ENCODE measurements around the gene RASAL2. TPM values are rescaled to one million over a fixed set of nuclear protein-coding genes. Genes with fewer than 3 reads are reported as not detected.
A peak's percentile ranks its signal among the peaks of the same experiment; 100 is the strongest.

Gene RASAL2
- total RNA-seq, 4 donors from 2014 or later = 17.9 to 27.3 (median 23.5) TPM

DNA sequence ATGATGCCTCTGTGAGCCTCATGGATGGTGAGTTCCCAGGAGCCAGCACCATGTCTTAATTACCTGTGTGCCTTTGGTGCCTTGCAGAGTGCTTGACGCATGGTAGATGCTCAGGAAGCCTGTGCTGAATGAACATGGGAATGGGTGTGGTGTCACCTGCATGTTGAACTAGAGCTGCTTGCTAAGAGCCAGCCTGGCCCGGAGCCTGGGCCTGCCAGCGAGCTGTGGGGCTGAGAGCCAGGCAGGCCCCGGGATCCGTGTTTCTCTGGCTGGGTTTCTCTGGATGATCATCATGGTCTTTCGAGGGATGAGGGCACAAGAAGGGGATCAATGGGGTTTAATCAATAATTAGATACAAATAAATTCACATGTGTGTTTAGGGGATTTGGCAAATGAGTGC lies 412.3 kb downstream of the RASAL2 start:
- Histone ChIP-seq H3K4me3 (replicated peaks in 1 of 3) (no peak overlapping the region), H3K4me1 (no peaks in the 10 kb centered on the region), H3K36me3 (no peaks in the 10 kb centered on the region), H3K27me3 (no peaks in the 10 kb centered on the region), H3K27ac (no peak overlapping the region), H3K9me3 (no peaks in the 10 kb centered on the region)
- peak in 1 of 2 donors; percentile 17 for DNase-seq
- TF ChIP-seq CTCF (IDR thresholded peaks at IDR 0.05) (no peak), POLR2A (IDR thresholded peaks at IDR 0.05) (no peak)
- WGBS, 2 donors = 76 to 87% methylated on average over 6 of the region's 6 CpGs
- intact Hi-C loops (cut with DNase I) = no loop called here

- Histone ChIP-seq H3K4me1 (no peaks in the 10 kb centered on the region), H3K9me3 (no peaks in the 10 kb centered on the region), H3K27me3 (no peaks in the 10 kb centered on the region), H3K27ac (no peak overlapping the region), H3K4me3 (replicated peaks in 1 of 3) (no peak overlapping the region), H3K36me3 (no peaks in the 10 kb centered on the region)
- intact Hi-C loops (cut with DNase I) = no loop called here
- no peak for TF ChIP-seq POLR2A (IDR thresholded peaks at IDR 0.05)
- TF ChIP-seq CTCF (IDR thresholded peaks at IDR 0.05) = no peak
- DNase-seq = no peak
- 83 to 86% methylated on average over 6 of the region's 6 CpGs for WGBS, 2 donors
Measured at GRCh38 chr1:178506669-178507068, 412.8 kb downstream of the RASAL2 start.

- 85 to 89% methylated on average over 5 of the region's 5 CpGs for WGBS, 2 donors
- TF ChIP-seq CTCF (IDR thresholded peaks at IDR 0.05) (no peak), POLR2A (IDR thresholded peaks at IDR 0.05) (no peak)
- H3K36me3 ChIP-seq = no peaks in the 10 kb centered on the region
- H3K27me3 ChIP-seq = no peaks in the 10 kb centered on the region
- intact Hi-C loops (cut with DNase I) = no loop called here
- DNase-seq = no peak
- no peaks in the 10 kb centered on the region for H3K9me3 ChIP-seq
- H3K4me3 ChIP-seq (replicated peaks in 1 of 3) = no peak overlapping the region
- no peaks in the 10 kb centered on the region for H3K4me1 ChIP-seq
- no peak overlapping the region for H3K27ac ChIP-seq
Measured at GRCh38 chr1:178509414-178510007, 415.6 kb downstream of the RASAL2 start.

DNA sequence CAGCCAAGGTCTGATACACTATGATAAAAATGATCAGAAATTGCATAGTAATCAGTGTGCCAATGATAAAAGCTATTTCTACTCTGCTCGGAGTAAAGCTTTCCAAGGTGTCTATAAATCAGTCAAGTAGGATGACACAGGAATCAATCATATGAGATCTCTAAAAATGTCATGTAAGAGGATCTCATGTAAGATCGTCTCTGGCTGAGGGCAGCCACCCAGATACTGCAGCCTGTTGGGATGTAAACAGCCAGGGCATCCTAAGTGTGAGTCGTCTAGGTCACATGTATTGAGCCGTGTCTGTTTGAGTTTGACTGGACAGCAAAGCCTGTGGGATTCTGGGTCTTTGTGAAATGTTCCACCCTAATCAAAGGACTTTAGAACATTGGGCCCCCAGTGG lies 416.3 kb downstream of the RASAL2 start:
- Histone ChIP-seq H3K27me3 (no peaks in the 10 kb centered on the region), H3K4me3 (replicated peaks in 1 of 3) (no peak overlapping the region), H3K27ac (no peak overlapping the region), H3K9me3 (no peaks in the 10 kb centered on the region), H3K36me3 (no peaks in the 10 kb centered on the region), H3K4me1 (no peaks in the 10 kb centered on the region)
- TF ChIP-seq CTCF (IDR thresholded peaks at IDR 0.05) = no peak
- TF ChIP-seq POLR2A (IDR thresholded peaks at IDR 0.05) = no peak
- no peak for DNase-seq
- intact Hi-C loops (cut with DNase I) = no loop called here
- 85 to 93% methylated on average over 4 of the region's 4 CpGs for WGBS, 2 donors

DNA sequence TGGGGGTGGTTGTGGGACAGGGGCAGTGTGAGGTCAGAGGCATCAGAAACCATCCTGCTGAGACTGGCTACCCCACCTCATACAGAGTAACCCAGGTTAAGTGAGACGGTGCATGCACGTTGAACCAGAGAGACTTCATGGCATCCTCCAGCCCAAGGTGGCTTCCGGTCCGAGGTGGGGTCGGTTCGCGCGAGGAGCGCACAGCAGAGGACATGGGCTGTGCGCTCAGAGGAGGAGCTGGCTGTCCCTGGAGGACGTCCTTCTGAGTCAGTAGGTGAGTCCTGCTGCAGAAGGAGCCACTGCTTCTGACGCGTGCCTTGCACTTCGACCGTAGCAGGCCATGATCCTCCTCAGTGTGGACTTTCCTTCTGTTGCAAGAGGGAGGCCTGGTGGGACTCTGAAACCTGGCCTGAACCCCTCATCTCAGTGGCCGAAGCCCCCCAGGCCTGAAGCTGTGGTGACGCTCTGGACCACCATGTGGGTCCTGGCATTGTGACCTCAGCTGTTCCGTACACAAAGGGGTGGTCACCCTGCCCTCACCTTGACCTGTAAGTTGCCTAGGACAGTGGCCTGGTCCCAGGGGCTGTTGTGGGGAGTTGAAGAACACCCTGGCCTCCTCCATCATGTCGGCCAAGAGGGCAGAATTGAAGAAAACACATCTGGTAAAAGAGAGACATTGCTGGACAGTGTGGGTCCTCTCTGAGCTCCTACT lies 418.8 kb downstream of the RASAL2 start, which contains the start of gene TEX35:
TEX35 (plus strand) TSS at position 544 of the 712 bp plus-strand sequence; CDS start at position 624, 80 bp downstream.
- H3K9me3 ChIP-seq = no peaks in the 10 kb centered on the region
- no peaks in the 10 kb centered on the region for H3K4me1 ChIP-seq
- DNase-seq = no peak
- no peak within 1 kb of the TSS for H3K4me3 ChIP-seq (replicated peaks in 1 of 3)
- no peak for TF ChIP-seq CTCF (IDR thresholded peaks at IDR 0.05)
- TF ChIP-seq POLR2A (IDR thresholded peaks at IDR 0.05) = no peak
- no peaks in the 10 kb centered on the region for H3K27me3 ChIP-seq
- WGBS, 2 donors = 95 to 97% methylated on average over 11 to 19 of the region's 19 CpGs
- intact Hi-C loops (cut with DNase I) = no loop called here
- H3K27ac ChIP-seq = no peak within 1 kb of the TSS
- H3K36me3 ChIP-seq = no peaks in the 10 kb centered on the region

All from thyroid gland (tissue), 4 donors.